ENCODE measurements around the gene DNMBP.

DNA sequence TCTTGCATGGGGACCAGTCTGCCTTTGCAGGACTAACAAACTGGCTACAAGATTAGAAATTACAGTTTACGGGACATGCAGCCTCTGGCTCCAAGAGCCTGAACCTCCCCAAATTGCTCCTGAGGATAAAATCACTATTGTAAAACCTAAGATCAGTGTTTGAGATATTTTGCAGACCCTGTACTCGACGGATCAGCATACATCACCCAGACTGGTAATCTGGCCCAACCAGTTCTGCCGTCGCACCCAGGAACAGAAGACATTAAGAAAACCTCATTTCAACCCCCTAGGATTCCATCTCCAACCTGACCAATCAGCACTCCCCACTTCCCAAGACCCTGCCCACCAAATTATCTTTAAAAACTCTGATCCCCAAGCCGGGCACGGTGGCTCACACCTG lies 27.1 kb upstream of the DNMBP start:
- TF ChIP-seq, protein P1, sequence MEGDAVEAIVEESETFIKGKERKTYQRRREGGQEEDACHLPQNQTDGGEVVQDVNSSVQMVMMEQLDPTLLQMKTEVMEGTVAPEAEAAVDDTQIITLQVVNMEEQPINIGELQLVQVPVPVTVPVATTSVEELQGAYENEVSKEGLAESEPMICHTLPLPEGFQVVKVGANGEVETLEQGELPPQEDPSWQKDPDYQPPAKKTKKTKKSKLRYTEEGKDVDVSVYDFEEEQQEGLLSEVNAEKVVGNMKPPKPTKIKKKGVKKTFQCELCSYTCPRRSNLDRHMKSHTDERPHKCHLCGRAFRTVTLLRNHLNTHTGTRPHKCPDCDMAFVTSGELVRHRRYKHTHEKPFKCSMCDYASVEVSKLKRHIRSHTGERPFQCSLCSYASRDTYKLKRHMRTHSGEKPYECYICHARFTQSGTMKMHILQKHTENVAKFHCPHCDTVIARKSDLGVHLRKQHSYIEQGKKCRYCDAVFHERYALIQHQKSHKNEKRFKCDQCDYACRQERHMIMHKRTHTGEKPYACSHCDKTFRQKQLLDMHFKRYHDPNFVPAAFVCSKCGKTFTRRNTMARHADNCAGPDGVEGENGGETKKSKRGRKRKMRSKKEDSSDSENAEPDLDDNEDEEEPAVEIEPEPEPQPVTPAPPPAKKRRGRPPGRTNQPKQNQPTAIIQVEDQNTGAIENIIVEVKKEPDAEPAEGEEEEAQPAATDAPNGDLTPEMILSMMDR (IDR thresholded peaks at IDR 0.05): no peak
- TF ChIP-seq JUN (IDR thresholded peaks at IDR 0.05) (no peak), BHLHE40 (IDR thresholded peaks at IDR 0.05; ENCODE audit: low read depth, low read length) (no peak), CHD4 (IDR thresholded peaks at IDR 0.05; ENCODE audit: borderline replicate concordance) (no peak), POLR2A (IDR thresholded peaks at IDR 0.05; ENCODE audit: low read length) (no peak), SREBF2 (IDR thresholded peaks at IDR 0.05) (no peak), CEBPB (IDR thresholded peaks at IDR 0.05) (no peak), CBX2 (IDR thresholded peaks at IDR 0.05; ENCODE audit: borderline replicate concordance, low read depth) (no peak)
- TF ChIP-seq, protein P2, sequence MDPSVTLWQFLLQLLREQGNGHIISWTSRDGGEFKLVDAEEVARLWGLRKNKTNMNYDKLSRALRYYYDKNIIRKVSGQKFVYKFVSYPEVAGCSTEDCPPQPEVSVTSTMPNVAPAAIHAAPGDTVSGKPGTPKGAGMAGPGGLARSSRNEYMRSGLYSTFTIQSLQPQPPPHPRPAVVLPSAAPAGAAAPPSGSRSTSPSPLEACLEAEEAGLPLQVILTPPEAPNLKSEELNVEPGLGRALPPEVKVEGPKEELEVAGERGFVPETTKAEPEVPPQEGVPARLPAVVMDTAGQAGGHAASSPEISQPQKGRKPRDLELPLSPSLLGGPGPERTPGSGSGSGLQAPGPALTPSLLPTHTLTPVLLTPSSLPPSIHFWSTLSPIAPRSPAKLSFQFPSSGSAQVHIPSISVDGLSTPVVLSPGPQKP (IDR thresholded peaks at IDR 0.05; ENCODE audit: low read depth, low read length): no peak
- TF ChIP-seq, protein P3, sequence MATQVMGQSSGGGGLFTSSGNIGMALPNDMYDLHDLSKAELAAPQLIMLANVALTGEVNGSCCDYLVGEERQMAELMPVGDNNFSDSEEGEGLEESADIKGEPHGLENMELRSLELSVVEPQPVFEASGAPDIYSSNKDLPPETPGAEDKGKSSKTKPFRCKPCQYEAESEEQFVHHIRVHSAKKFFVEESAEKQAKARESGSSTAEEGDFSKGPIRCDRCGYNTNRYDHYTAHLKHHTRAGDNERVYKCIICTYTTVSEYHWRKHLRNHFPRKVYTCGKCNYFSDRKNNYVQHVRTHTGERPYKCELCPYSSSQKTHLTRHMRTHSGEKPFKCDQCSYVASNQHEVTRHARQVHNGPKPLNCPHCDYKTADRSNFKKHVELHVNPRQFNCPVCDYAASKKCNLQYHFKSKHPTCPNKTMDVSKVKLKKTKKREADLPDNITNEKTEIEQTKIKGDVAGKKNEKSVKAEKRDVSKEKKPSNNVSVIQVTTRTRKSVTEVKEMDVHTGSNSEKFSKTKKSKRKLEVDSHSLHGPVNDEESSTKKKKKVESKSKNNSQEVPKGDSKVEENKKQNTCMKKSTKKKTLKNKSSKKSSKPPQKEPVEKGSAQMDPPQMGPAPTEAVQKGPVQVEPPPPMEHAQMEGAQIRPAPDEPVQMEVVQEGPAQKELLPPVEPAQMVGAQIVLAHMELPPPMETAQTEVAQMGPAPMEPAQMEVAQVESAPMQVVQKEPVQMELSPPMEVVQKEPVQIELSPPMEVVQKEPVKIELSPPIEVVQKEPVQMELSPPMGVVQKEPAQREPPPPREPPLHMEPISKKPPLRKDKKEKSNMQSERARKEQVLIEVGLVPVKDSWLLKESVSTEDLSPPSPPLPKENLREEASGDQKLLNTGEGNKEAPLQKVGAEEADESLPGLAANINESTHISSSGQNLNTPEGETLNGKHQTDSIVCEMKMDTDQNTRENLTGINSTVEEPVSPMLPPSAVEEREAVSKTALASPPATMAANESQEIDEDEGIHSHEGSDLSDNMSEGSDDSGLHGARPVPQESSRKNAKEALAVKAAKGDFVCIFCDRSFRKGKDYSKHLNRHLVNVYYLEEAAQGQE (IDR thresholded peaks at IDR 0.05): no peak
- TF ChIP-seq, protein P4, sequence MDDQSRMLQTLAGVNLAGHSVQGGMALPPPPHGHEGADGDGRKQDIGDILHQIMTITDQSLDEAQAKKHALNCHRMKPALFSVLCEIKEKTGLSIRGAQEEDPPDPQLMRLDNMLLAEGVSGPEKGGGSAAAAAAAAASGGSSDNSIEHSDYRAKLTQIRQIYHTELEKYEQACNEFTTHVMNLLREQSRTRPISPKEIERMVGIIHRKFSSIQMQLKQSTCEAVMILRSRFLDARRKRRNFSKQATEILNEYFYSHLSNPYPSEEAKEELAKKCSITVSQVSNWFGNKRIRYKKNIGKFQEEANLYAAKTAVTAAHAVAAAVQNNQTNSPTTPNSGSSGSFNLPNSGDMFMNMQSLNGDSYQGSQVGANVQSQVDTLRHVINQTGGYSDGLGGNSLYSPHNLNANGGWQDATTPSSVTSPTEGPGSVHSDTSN (IDR thresholded peaks at IDR 0.05): no peak
- TF ChIP-seq, protein P5, sequence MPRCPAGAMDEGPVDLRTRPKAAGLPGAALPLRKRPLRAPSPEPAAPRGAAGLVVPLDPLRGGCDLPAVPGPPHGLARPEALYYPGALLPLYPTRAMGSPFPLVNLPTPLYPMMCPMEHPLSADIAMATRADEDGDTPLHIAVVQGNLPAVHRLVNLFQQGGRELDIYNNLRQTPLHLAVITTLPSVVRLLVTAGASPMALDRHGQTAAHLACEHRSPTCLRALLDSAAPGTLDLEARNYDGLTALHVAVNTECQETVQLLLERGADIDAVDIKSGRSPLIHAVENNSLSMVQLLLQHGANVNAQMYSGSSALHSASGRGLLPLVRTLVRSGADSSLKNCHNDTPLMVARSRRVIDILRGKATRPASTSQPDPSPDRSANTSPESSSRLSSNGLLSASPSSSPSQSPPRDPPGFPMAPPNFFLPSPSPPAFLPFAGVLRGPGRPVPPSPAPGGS (IDR thresholded peaks at IDR 0.05): no peak
